Gastrocnemius medialis (tissue), 4 donors: ENCODE results near the gene RADIL.

Source experiments
- POLR2A ChIP-seq, 2 donors: fragments of 450-650 bp; IDR thresholded peaks; one replicate each; pipeline ENCODE4 v1.6.1; 2017; ENCODE audit warnings: antibody characterized with exemption in 2 of 2, mild to moderate bottlenecking in 2 of 2, moderate library complexity in 2 of 2
- TF ChIP-seq, protein P1 (sequence below), 5 experiments: fragments of 450-650 bp in 3 of 5; fragments of 200-600 bp in 2 of 5; sonication (generic) in 2 of 5; IDR thresholded peaks in 4 of 5; conservative IDR thresholded peaks in 1 of 5; 1 replicate in 4 of 5; 2 replicates in 1 of 5; pipeline ENCODE4 v1.5.1; 2016 to 2019; ENCODE audit warnings: antibody characterized with exemption in 5 of 5, mild to moderate bottlenecking in 3 of 5, moderate library complexity in 3 of 5

GRCh38 chr7:4809666-4810065 is 73.8 kb downstream of the RADIL start:
- TF ChIP-seq, protein P1, sequence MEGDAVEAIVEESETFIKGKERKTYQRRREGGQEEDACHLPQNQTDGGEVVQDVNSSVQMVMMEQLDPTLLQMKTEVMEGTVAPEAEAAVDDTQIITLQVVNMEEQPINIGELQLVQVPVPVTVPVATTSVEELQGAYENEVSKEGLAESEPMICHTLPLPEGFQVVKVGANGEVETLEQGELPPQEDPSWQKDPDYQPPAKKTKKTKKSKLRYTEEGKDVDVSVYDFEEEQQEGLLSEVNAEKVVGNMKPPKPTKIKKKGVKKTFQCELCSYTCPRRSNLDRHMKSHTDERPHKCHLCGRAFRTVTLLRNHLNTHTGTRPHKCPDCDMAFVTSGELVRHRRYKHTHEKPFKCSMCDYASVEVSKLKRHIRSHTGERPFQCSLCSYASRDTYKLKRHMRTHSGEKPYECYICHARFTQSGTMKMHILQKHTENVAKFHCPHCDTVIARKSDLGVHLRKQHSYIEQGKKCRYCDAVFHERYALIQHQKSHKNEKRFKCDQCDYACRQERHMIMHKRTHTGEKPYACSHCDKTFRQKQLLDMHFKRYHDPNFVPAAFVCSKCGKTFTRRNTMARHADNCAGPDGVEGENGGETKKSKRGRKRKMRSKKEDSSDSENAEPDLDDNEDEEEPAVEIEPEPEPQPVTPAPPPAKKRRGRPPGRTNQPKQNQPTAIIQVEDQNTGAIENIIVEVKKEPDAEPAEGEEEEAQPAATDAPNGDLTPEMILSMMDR (IDR thresholded peaks at IDR 0.05 in 4 of 5, conservative IDR thresholded peaks at IDR 0.05 in 1 of 5): no peak
- TF ChIP-seq POLR2A (IDR thresholded peaks at IDR 0.05): no peak
